IMR-90 (cell line): ENCODE measurements around the gene CXCL17. TPM values are rescaled to one million over a fixed set of nuclear protein-coding genes. Genes with fewer than 3 reads are reported as not detected.
A peak's percentile ranks its signal among the peaks of the same experiment; 100 is the strongest.

Source experiments
- ATAC-seq: fragments of 200-7000 bp; cut with Tn5 transposase; 2 replicates; pipeline ENCODE4 v1.9.1; 2020; ENCODE audit warnings: low read depth, mild to moderate bottlenecking, moderate library complexity
- BruUV-seq: library from RNA; stranded (reverse); fragments of 400-500 nt; replicated peaks from 2 replicates; lab custom pipeline; 2021; lab: Mats Ljungman, UMichigan
- CTCF ChIA-PET: fragments of 300-600 bp; formaldehyde crosslinking; extraction: SDS; loops from one replicate; lab custom pipeline; 2021; ENCODE audit warnings: antibody characterized with exemption; lab: Yijun Ruan, JAX
- POLR2A ChIA-PET: fragments of 300-600 bp; sonication (Branson Sonifier 250); formaldehyde crosslinking; loops from one replicate; lab custom pipeline; 2022; ENCODE audit warnings: antibody characterized with exemption; ENCODE audit not compliant: unreplicated experiment; lab: Charles Lee
- DNase-seq: peaks from one replicate; pipeline ENCODE4 v3.0.0; 2013
- H2AFZ ChIP-seq: replicated peaks from 2 replicates; pipeline ENCODE3; 2013; ENCODE audit warnings: low read length, mild to moderate bottlenecking; ENCODE audit not compliant: poor library complexity
- H2AK5ac ChIP-seq: 2 replicates; pipeline ENCODE4 v1.6.1; 2013; ENCODE audit warnings: low read depth, low read length, inconsistent platforms
- H2AK9ac ChIP-seq: replicated peaks from 2 replicates; pipeline ENCODE3; 2013; ENCODE audit warnings: mild to moderate bottlenecking, low read depth, low read length, moderate library complexity; ENCODE audit not compliant: poor library complexity
- H2BK120ac ChIP-seq: 2 replicates; pipeline ENCODE4 v1.6.1; 2013; ENCODE audit warnings: low read depth, low read length, inconsistent platforms
- H2BK15ac ChIP-seq: 3 replicates; pipeline ENCODE4 v1.6.1; 2013; ENCODE audit warnings: low read depth, low read length, inconsistent platforms
- H2BK20ac ChIP-seq: 2 replicates; pipeline ENCODE4 v1.6.1; 2013; ENCODE audit warnings: low read depth, mild to moderate bottlenecking, inconsistent platforms, low read length, moderate library complexity
- H2BK5ac ChIP-seq: 2 replicates; pipeline ENCODE4 v1.6.1; 2013; ENCODE audit warnings: mild to moderate bottlenecking, low read depth, low read length, inconsistent platforms; ENCODE audit not compliant: poor library complexity, severe bottlenecking
- H3K14ac ChIP-seq: replicated peaks from 2 replicates; pipeline ENCODE4 v1.6.1; 2013; ENCODE audit warnings: low read depth, low read length, inconsistent platforms
- H3K18ac ChIP-seq: 2 replicates; pipeline ENCODE4 v1.6.1; 2013; ENCODE audit warnings: low read depth, low read length, control low read depth
- H3K23ac ChIP-seq: 2 replicates; pipeline ENCODE4 v1.6.1; 2013; ENCODE audit warnings: low read depth, low read length, inconsistent platforms
- H3K27ac ChIP-seq: 2 replicates; pipeline ENCODE4 v1.5.1; 2013; ENCODE audit warnings: mild to moderate bottlenecking, control low read depth, low read length; ENCODE audit not compliant: insufficient read depth
- H3K27me3 ChIP-seq: 2 replicates; pipeline ENCODE4 v1.6.1; 2013; ENCODE audit warnings: low read length; ENCODE audit not compliant: control insufficient read depth, insufficient read depth
- H3K36me3 ChIP-seq: 2 replicates; pipeline ENCODE4 v1.6.1; 2013; ENCODE audit warnings: low read length, mixed read lengths; ENCODE audit not compliant: control insufficient read depth, insufficient read depth
- H3K4ac ChIP-seq: 2 replicates; pipeline ENCODE4 v1.6.1; 2013; ENCODE audit warnings: low read depth, low read length, inconsistent platforms
- H3K4me1 ChIP-seq: 2 replicates; pipeline ENCODE4 v1.6.1; 2013; ENCODE audit warnings: low read length, mixed read lengths; ENCODE audit not compliant: control insufficient read depth, insufficient read depth
- H3K4me2 ChIP-seq: 2 replicates; pipeline ENCODE4 v1.6.1; 2013; ENCODE audit warnings: low read depth, mild to moderate bottlenecking, control low read depth, low read length, moderate library complexity
- H3K4me3 ChIP-seq: 2 replicates; pipeline ENCODE4 v1.5.1; 2013; ENCODE audit warnings: low read depth, mild to moderate bottlenecking, control low read depth, low read length, moderate library complexity; ENCODE audit not compliant: insufficient read depth
- H3K56ac ChIP-seq: 2 replicates; pipeline ENCODE4 v1.6.1; 2013; ENCODE audit warnings: low read length, inconsistent platforms; ENCODE audit not compliant: insufficient read depth; ENCODE audit errors: extremely low read depth
- H3K79me1 ChIP-seq, 2 experiments: 2 replicates each; pipeline ENCODE4 v1.6.1; 2013; ENCODE audit warnings: low read length in 2 of 2, inconsistent platforms in 1 of 2, low read depth in 1 of 2
- H3K9ac ChIP-seq: 2 replicates; pipeline ENCODE4 v1.6.1; 2013; ENCODE audit warnings: low read depth, low read length, control low read depth
- H3K9me1 ChIP-seq: 2 replicates; pipeline ENCODE4 v1.6.1; 2013; ENCODE audit warnings: low read length, inconsistent platforms; ENCODE audit not compliant: insufficient read depth
- H3K9me3 ChIP-seq: 2 replicates; pipeline ENCODE4 v1.6.1; 2013; ENCODE audit warnings: low read length; ENCODE audit not compliant: control insufficient read depth, insufficient read depth
- H4K20me1 ChIP-seq: 2 replicates; pipeline ENCODE4 v1.6.1; 2013; ENCODE audit warnings: low read length, inconsistent platforms; ENCODE audit not compliant: insufficient read depth
- H4K5ac ChIP-seq: 2 replicates; pipeline ENCODE4 v1.6.1; 2013; ENCODE audit warnings: mild to moderate bottlenecking, low read depth, low read length, control low read depth
- H4K8ac ChIP-seq, 2 experiments: 2 replicates each; pipeline ENCODE4 v1.6.1; 2013; ENCODE audit warnings: low read depth in 2 of 2, low read length in 2 of 2, control low read depth in 1 of 2, inconsistent platforms in 1 of 2
- H4K91ac ChIP-seq: 2 replicates; pipeline ENCODE4 v1.6.1; 2013; ENCODE audit warnings: low read depth, low read length, inconsistent platforms; ENCODE audit not compliant: insufficient read depth
- BHLHE40 ChIP-seq: fragments of 150-350 bp; IDR thresholded peaks from 2 replicates; pipeline ENCODE4 v1.6.1; 2016; ENCODE audit warnings: mild to moderate bottlenecking, low read depth, low read length
- CEBPB ChIP-seq: IDR thresholded peaks from 2 replicates; pipeline ENCODE4 v1.6.1; 2012; ENCODE audit warnings: low read depth, low read length, improper control_type of control experiment
- CHD1 ChIP-seq: IDR thresholded peaks from 2 replicates; pipeline ENCODE4 v1.6.1; 2012; ENCODE audit warnings: low read depth, low read length, improper control_type of control experiment
- FOS ChIP-seq: fragments of 150-350 bp; IDR thresholded peaks from 2 replicates; pipeline ENCODE4 v1.6.1; 2016; ENCODE audit warnings: low read depth, low read length
- MAFK ChIP-seq: IDR thresholded peaks from 2 replicates; pipeline ENCODE4 v1.6.1; 2012; ENCODE audit warnings: low read depth, low read length, improper control_type of control experiment
- MAZ ChIP-seq: IDR thresholded peaks from 2 replicates; pipeline ENCODE4 v1.6.1; 2012; ENCODE audit warnings: low read depth, mild to moderate bottlenecking, low read length, improper control_type of control experiment, moderate library complexity, borderline replicate concordance
- MXI1 ChIP-seq: IDR thresholded peaks from 2 replicates; pipeline ENCODE4 v1.6.1; 2012; ENCODE audit warnings: low read depth, mild to moderate bottlenecking, low read length, moderate library complexity, borderline replicate concordance
- NFE2L2 ChIP-seq: fragments of 150-350 bp; IDR thresholded peaks from 2 replicates; pipeline ENCODE4 v1.6.1; 2016; ENCODE audit warnings: low read depth, mild to moderate bottlenecking, low read length
- POLR2A ChIP-seq: IDR thresholded peaks from 2 replicates; pipeline ENCODE4 v1.6.1; 2012; ENCODE audit warnings: mild to moderate bottlenecking, low read depth, low read length
- RCOR1 ChIP-seq: IDR thresholded peaks from 2 replicates; pipeline ENCODE4 v1.6.1; 2012; ENCODE audit warnings: mild to moderate bottlenecking, low read length, improper control_type of control experiment; ENCODE audit not compliant: insufficient replicate concordance
- RFX5 ChIP-seq: IDR thresholded peaks from 2 replicates; pipeline ENCODE4 v1.8.0; 2012; ENCODE audit warnings: low read depth, mild to moderate bottlenecking, low read length, moderate library complexity
- SMC3 ChIP-seq: fragments of 150-350 bp; IDR thresholded peaks from 2 replicates; pipeline ENCODE4 v1.6.1; 2016; ENCODE audit warnings: low read depth, mild to moderate bottlenecking, antibody characterized with exemption, low read length, moderate library complexity
- WGBS, 2 experiments: methylation state at CpG; one replicate each; pipeline versions ENCODE4 v1.1.5 to v1.1.7; 2013; ENCODE audit warnings: missing lambda C conversion rate in 2 of 2; ENCODE audit not compliant: insufficient read length in 1 of 2; ENCODE audit errors: extremely low coverage in 2 of 2; 5-methylcytosine and 5-hydroxymethylcytosine counted together
- dilution Hi-C: fragments of 300-500 bp; cut with HindIII; formaldehyde crosslinking; loops from one replicate; pipeline ENCODE4 v1.14.3; 2018; ENCODE audit warnings: low sequenced_read_pairs; ENCODE audit not compliant: unreplicated experiment
- in situ Hi-C: fragments of 300-500 bp; cut with MboI; formaldehyde crosslinking; loops from 3 replicates; pipeline ENCODE4 v1.14.3; 2019; ENCODE audit warnings: low sequenced_read_pairs, inconsistent platforms, mixed read lengths
- intact Hi-C: fragments of 100-400 bp; cut with micrococcal nuclease; formaldehyde crosslinking; loops from 2 replicates; pipeline ENCODE4 v1.10.0; 2022
- polyA plus RNA-seq, 3 experiments: library from polyadenylated mRNA; depleted of rRNA; stranded (reverse); fragments of >200 nt; gene quantifications; 2 replicates each; pipeline ENCODE4 v1.2.3, GENCODE V29; 2012; ENCODE audit warnings: low replicate concordance in 1 of 3
- total RNA-seq: library from RNA; depleted of rRNA; stranded (reverse); fragments of >200 nt; gene quantifications from 2 replicates; pipeline ENCODE4 v1.2.3, GENCODE V29; 2012
- TF ChIP-seq, protein P1 (sequence below): fragments of 150-350 bp; IDR thresholded peaks from 2 replicates; pipeline ENCODE4 v1.6.1; 2016; ENCODE audit warnings: low read depth, mild to moderate bottlenecking, low read length, moderate library complexity, borderline replicate concordance
- TF ChIP-seq, protein P2 (sequence below): conservative IDR thresholded peaks from 2 replicates; pipeline ENCODE4 v1.5.1; 2012; ENCODE audit warnings: mild to moderate bottlenecking, low read depth, low read length, improper control_type of control experiment

CXCL17 gene
- total and polyA plus RNA-seq, 2 of the 4 experiments (the other 2 are of a cell fraction) = not detected

DNA sequence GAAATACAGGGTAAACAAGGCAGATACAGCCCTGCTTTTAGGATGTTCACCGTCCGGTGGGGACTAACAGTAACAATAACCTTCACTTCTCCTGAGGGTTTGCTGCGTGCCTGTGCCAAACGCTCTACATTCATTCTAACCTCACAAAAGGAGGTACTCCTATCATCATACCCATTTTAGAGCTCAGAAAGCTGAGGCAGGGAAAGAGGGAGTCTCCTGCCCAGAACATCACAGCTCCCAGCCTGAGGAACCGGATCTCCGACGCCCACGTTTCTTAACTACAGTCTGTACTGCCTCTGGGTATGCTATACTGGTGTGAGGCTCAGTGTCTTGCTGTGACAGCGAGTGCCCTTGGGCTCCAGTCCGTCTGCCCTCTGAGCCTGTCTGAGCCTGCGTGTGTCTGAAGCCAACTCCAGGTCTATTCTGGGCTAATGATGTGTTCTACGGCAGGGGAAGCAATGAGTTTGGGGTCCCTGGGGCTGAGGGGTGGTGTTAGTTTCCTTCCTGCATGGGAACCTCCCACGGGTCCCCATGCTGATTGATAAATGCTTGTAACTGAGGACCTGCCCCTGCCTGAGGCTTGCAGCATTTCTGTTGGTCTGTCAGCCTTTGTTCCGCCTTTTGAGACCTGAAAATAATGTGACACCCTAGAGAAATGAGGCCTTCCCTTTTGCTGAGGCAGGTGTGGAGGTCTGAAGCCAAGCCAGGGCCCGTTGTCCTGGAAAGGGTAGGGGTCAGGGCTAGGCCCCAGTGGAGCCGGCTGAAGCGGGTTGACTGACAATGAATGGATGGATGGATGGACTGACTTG is 20.4 kb downstream of the CXCL17 start:
- in situ Hi-C loops = no loop called here
- H3K79me1 ChIP-seq = peaks cover 4 to 19% of the 10 kb centered on the region in 2 experiments; a peak in 2 of 4 replicates
- H3K9ac ChIP-seq = no peak overlapping the region
- intact Hi-C loops = no loop called here
- BruUV-seq = no TSS peak
- no peak overlapping the region for H2BK120ac ChIP-seq
- H3K27ac ChIP-seq = no peak overlapping the region
- 66% methylated on average over 7 of the region's 17 CpGs; no CpG with 5 or more reads in 1 of the 2 experiments for WGBS, 2 experiments
- H2BK15ac ChIP-seq = no peak overlapping the region
- H2AFZ ChIP-seq = peak overlapping the region; percentile 96
- peak overlapping the region; percentile 11; the same call in 1 of the 2 replicates for H3K4ac ChIP-seq
- no peak overlapping the region for H3K56ac ChIP-seq
- peak overlapping the region; percentile 22 for H2AK9ac ChIP-seq
- ChIA-PET CTCF (interaction anchor here (2.0 kb wide), 1 partner anchor 18 kb away, joined by 9 read pairs; no protein-coding TSS in a partner anchor), POLR2A (no interaction called here)
- H3K36me3 ChIP-seq = no peaks in the 10 kb centered on the region
- H2AK5ac ChIP-seq = peak overlapping the region; percentile 48
- peak overlapping the region in 1 of 2 experiments; percentile 84; a peak in 1 of 4 replicates for H4K8ac ChIP-seq
- H3K4me3 ChIP-seq = no peak overlapping the region; the same call in 1 of the 2 replicates
- peak overlapping the region; percentile 84 for H3K4me2 ChIP-seq
- no peak overlapping the region for H3K18ac ChIP-seq
- H4K20me1 ChIP-seq = peaks cover 11% of the 10 kb centered on the region; the same call in 1 of the 2 replicates
- H2BK20ac ChIP-seq = no peak overlapping the region
- dilution Hi-C loops = no loop called here
- H2BK5ac ChIP-seq = no peak overlapping the region
- H3K14ac ChIP-seq = no peak overlapping the region
- H3K23ac ChIP-seq = peak overlapping the region; percentile 26; the same call in 1 of the 2 replicates
- H3K27me3 ChIP-seq = no peaks in the 10 kb centered on the region
- H4K91ac ChIP-seq = no peak overlapping the region
- H3K9me3 ChIP-seq = no peaks in the 10 kb centered on the region
- ATAC-seq = no peak
- H4K5ac ChIP-seq = no peak overlapping the region
- DNase-seq = no peak
- H3K4me1 ChIP-seq = peaks cover 9% of the 10 kb centered on the region
- H3K9me1 ChIP-seq = peaks cover 11% of the 10 kb centered on the region
- TF ChIP-seq MXI1 (no peak), CEBPB (no peak), NFE2L2 (no peak), RFX5 (no peak), SMC3 (no peak), RCOR1 (no peak), POLR2A (no peak), MAFK (no peak), BHLHE40 (no peak), CHD1 (no peak), MAZ (no peak), FOS (no peak)
- TF ChIP-seq, protein P1, sequence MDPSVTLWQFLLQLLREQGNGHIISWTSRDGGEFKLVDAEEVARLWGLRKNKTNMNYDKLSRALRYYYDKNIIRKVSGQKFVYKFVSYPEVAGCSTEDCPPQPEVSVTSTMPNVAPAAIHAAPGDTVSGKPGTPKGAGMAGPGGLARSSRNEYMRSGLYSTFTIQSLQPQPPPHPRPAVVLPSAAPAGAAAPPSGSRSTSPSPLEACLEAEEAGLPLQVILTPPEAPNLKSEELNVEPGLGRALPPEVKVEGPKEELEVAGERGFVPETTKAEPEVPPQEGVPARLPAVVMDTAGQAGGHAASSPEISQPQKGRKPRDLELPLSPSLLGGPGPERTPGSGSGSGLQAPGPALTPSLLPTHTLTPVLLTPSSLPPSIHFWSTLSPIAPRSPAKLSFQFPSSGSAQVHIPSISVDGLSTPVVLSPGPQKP = no peak
- TF ChIP-seq, protein P2, sequence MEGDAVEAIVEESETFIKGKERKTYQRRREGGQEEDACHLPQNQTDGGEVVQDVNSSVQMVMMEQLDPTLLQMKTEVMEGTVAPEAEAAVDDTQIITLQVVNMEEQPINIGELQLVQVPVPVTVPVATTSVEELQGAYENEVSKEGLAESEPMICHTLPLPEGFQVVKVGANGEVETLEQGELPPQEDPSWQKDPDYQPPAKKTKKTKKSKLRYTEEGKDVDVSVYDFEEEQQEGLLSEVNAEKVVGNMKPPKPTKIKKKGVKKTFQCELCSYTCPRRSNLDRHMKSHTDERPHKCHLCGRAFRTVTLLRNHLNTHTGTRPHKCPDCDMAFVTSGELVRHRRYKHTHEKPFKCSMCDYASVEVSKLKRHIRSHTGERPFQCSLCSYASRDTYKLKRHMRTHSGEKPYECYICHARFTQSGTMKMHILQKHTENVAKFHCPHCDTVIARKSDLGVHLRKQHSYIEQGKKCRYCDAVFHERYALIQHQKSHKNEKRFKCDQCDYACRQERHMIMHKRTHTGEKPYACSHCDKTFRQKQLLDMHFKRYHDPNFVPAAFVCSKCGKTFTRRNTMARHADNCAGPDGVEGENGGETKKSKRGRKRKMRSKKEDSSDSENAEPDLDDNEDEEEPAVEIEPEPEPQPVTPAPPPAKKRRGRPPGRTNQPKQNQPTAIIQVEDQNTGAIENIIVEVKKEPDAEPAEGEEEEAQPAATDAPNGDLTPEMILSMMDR = no peak
